Muscle of leg (tissue), 11 donors: ENCODE measurements around the gene AQP7. TPM values are rescaled to one million over a fixed set of nuclear protein-coding genes. Genes with fewer than 3 reads are reported as not detected.
"Not testable (repeated sequence)": the region's sequence is repeated elsewhere in the genome, so short reads cannot be mapped to it uniquely, and the experiment has no call there.

Source experiments
- DNase-seq: peaks from one replicate; pipeline ENCODE4 v3.0.0; 2013
- H3K27ac ChIP-seq: one replicate; pipeline ENCODE4 v1.5.1; 2013; ENCODE audit warnings: mild to moderate bottlenecking, low read length, control low read depth
- H3K27me3 ChIP-seq: one replicate; pipeline ENCODE4 v1.6.1; 2013; ENCODE audit warnings: low read length; ENCODE audit not compliant: control insufficient read depth, insufficient read depth
- H3K36me3 ChIP-seq: one replicate; pipeline ENCODE4 v1.6.1; 2013; ENCODE audit warnings: low read length; ENCODE audit not compliant: control insufficient read depth, insufficient read depth
- H3K4me1 ChIP-seq: one replicate; pipeline ENCODE4 v1.6.1; 2013; ENCODE audit warnings: low read length; ENCODE audit not compliant: control insufficient read depth, insufficient read depth
- H3K4me3 ChIP-seq: one replicate; pipeline ENCODE4 v1.5.1; 2013; ENCODE audit warnings: low read length, control low read depth
- H3K9me3 ChIP-seq: replicated peaks from 2 replicates; pipeline ENCODE4 v1.6.1; 2013; ENCODE audit warnings: low read depth, low read length; ENCODE audit not compliant: control insufficient read depth
- WGBS: methylation state at CpG from one replicate; pipeline ENCODE4 v1.1.5; 2013; ENCODE audit warnings: missing lambda C conversion rate; ENCODE audit not compliant: insufficient coverage; 5-methylcytosine and 5-hydroxymethylcytosine counted together
- polyA plus RNA-seq, 8 donors: library from polyadenylated mRNA; unstranded; fragments of 120-200 nt; gene quantifications; one replicate each; pipeline versions ENCODE4 v1.2.1 to v1.2.3, GENCODE V29; 2013; ENCODE audit warnings: inconsistent platforms in 1 of 8, low replicate concordance in 1 of 8; ENCODE audit not compliant: insufficient read length in 8 of 8, insufficient read depth in 1 of 8
- total RNA-seq: library from RNA; stranded (reverse); fragments of 120-200 nt; gene quantifications from one replicate; pipeline ENCODE4 v1.2.4, GENCODE V29; 2013

Gene AQP7
- total and polyA plus RNA-seq, 9 donors: 0.93 to 4.4 (median 1.5) TPM

GRCh38 chr9:33385979-33386640 is 16.3 kb downstream of the AQP7 start:
- not testable (repeated sequence) for H3K4me1 ChIP-seq, H3K36me3 ChIP-seq, H3K4me3 ChIP-seq, H3K27me3 ChIP-seq, H3K9me3 ChIP-seq, H3K27ac ChIP-seq, DNase-seq
- WGBS: 92% methylated on average over 8 of the region's 23 CpGs

- DNase-seq, H3K4me1 ChIP-seq, H3K9me3 ChIP-seq, H3K36me3 ChIP-seq, H3K27me3 ChIP-seq, H3K4me3 ChIP-seq, H3K27ac ChIP-seq: not testable (repeated sequence)
- 95% methylated on average over 11 of the region's 11 CpGs for WGBS
These were observed 16.8 kb downstream of the AQP7 start for GRCh38 chr9:33385536-33385935.

- DNase-seq, H3K4me1 ChIP-seq, H3K27ac ChIP-seq, H3K27me3 ChIP-seq, H3K36me3 ChIP-seq, H3K4me3 ChIP-seq, H3K9me3 ChIP-seq: not testable (repeated sequence)
- WGBS: 91% methylated on average over 11 of the region's 11 CpGs
These were observed 19.0 kb downstream of the AQP7 start for GRCh38 chr9:33383396-33383795.

GRCh38 chr9:33382397-33382796 is 20.0 kb downstream of the AQP7 start:
- peaks cover 10% of the 10 kb centered on the region for H3K4me1 ChIP-seq
- not testable (repeated sequence) for H3K27me3 ChIP-seq, H3K4me3 ChIP-seq, H3K36me3 ChIP-seq, H3K27ac ChIP-seq, H3K9me3 ChIP-seq, DNase-seq
- WGBS: 92% methylated on average over 2 of the region's 10 CpGs

GRCh38 chr9:33381231-33381791 is 21.1 kb downstream of the AQP7 start:
- Histone ChIP-seq H3K4me3 (no peak overlapping the region), H3K27ac (no peak overlapping the region), H3K27me3 (no peaks in the 10 kb centered on the region), H3K36me3 (no peaks in the 10 kb centered on the region), H3K9me3 (no peaks in the 10 kb centered on the region), H3K4me1 (peaks cover 19% of the 10 kb centered on the region)
- DNase-seq: no peak
- 24% methylated on average over 6 of the region's 11 CpGs for WGBS

GRCh38 chr9:33380390-33381094 is 21.8 kb downstream of the AQP7 start:
- Histone ChIP-seq H3K4me3 (no peak overlapping the region), H3K27ac (no peak overlapping the region), H3K9me3 (no peaks in the 10 kb centered on the region), H3K27me3 (no peaks in the 10 kb centered on the region), H3K4me1 (peaks cover 26% of the 10 kb centered on the region), H3K36me3 (no peaks in the 10 kb centered on the region)
- WGBS: 81% methylated on average over 5 of the region's 5 CpGs
- no peak for DNase-seq

GRCh38 chr9:33379666-33380389 is 22.5 kb downstream of the AQP7 start:
- no peak for DNase-seq
- Histone ChIP-seq H3K27ac (no peak overlapping the region), H3K9me3 (no peaks in the 10 kb centered on the region), H3K4me1 (peaks cover 32% of the 10 kb centered on the region), H3K36me3 (no peaks in the 10 kb centered on the region), H3K27me3 (no peaks in the 10 kb centered on the region), H3K4me3 (no peak overlapping the region)
- WGBS: 87% methylated on average over 14 of the region's 14 CpGs

- Histone ChIP-seq H3K4me3 (no peak overlapping the region), H3K9me3 (no peaks in the 10 kb centered on the region), H3K27me3 (no peaks in the 10 kb centered on the region), H3K36me3 (peaks cover 7% of the 10 kb centered on the region), H3K4me1 (peaks cover 38% of the 10 kb centered on the region), H3K27ac (no peak overlapping the region)
- no peak for DNase-seq
- WGBS: 85% methylated on average over 4 of the region's 9 CpGs
These were observed 24.1 kb downstream of the AQP7 start for GRCh38 chr9:33378121-33378795.

- no peaks in the 10 kb centered on the region for H3K9me3 ChIP-seq
- H3K4me1 ChIP-seq: peaks cover 41% of the 10 kb centered on the region
- no peaks in the 10 kb centered on the region for H3K27me3 ChIP-seq
- no peak overlapping the region for H3K4me3 ChIP-seq
- no peak for DNase-seq
- WGBS: 91% methylated on average over 9 of the region's 12 CpGs
- no peak overlapping the region for H3K27ac ChIP-seq
- peaks cover 12% of the 10 kb centered on the region for H3K36me3 ChIP-seq
These were observed 25.2 kb downstream of the AQP7 start for GRCh38 chr9:33377089-33377715.
